Mucosa of descending colon (tissue), 3 donors: ENCODE data around the gene PLXNA4. TPM values are rescaled to one million over a fixed set of nuclear protein-coding genes. Genes with fewer than 3 reads are reported as not detected.

ENCODE experiments used
- ATAC-seq: fragments of 200-7000 bp; cut with Tn5 transposase; one replicate; pipeline ENCODE4 v1.9.1; 2020; ENCODE audit warnings: mild to moderate bottlenecking, moderate library complexity
- DNase-seq, 3 donors: peaks; one replicate each; pipeline ENCODE4 v3.0.0-alpha.2; 2020
- H3K36me3 ChIP-seq: fragments of 200-600 bp; one replicate; pipeline ENCODE4 v1.8.0; 2021; ENCODE audit warnings: low read depth, mild to moderate bottlenecking
- H3K4me1 ChIP-seq: fragments of 200-600 bp; one replicate; pipeline ENCODE4 v1.8.0; 2021; ENCODE audit warnings: low read depth, mild to moderate bottlenecking
- H3K4me3 ChIP-seq: fragments of 200-600 bp; one replicate; pipeline ENCODE4 v1.8.0; 2021; ENCODE audit warnings: mild to moderate bottlenecking
- H3K9me3 ChIP-seq: fragments of 200-600 bp; one replicate; pipeline ENCODE4 v1.8.0; 2021; ENCODE audit warnings: mild to moderate bottlenecking
- intact Hi-C, 2 donors: fragments of 100-400 bp; cut with DNase I in 1 of 2; cut with micrococcal nuclease in 1 of 2; formaldehyde crosslinking; loops; one replicate each; pipeline versions ENCODE4 v1.11.0 to v1.11.1; 2022; cut with DNase I, micrococcal nuclease
- total RNA-seq, 3 donors: library from RNA; stranded (reverse); fragmentation: NEBNext Ultra II Directional in 2 of 3; extraction: Animal tissue kit (Norgen Biotek cat#: 25700) in 2 of 3; gene quantifications; one replicate each; pipeline versions ENCODE4 v1.2.1 to v1.2.4, GENCODE V29; 2021 to 2023
- TF ChIP-seq, protein P1 (sequence below): fragments of 200-600 bp; IDR thresholded peaks from one replicate; pipeline ENCODE4 v1.8.0; 2022; ENCODE audit warnings: antibody characterized with exemption, mild to moderate bottlenecking
- donor health status: DM: no; HTN: no; CAD: no; lungs with moderate emphysema.
- donor health status: DM: no; HTN: no; CAD: no.
- donor health status: DM: no; HTN: yes; CAD: no.

The PLXNA4 gene
- total RNA-seq, 3 donors from 2014 or later = 0.78 to 3.5 (median 2.7) TPM

DNA sequence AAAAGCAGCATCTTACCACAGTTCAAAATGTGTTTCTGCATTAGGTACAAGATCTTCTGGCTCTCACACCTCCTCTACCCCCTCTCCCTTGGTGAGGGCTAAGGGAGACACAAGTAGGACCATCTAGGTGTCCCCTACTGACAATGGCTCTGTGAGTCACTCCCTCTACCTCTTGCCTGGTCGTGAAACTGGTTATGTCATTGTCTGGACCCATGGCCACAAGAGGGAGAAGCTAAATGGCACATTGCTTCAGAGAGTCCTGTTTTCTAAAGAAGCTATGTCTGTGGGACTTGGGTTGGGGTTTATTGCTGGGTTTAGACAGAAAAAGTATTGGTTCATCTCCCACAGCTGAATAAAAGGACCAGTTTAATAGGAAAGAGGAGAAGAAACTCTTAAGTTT lies 4.0 kb upstream of the PLXNA4 start:
- DNase-seq (no peak), ATAC-seq (no peak)
- no peaks in the 10 kb centered on the region for H3K9me3 ChIP-seq
- no peaks in the 10 kb centered on the region for H3K36me3 ChIP-seq
- intact Hi-C loops = loop anchor here (5.0 to 10.0 kb wide), 2 partner anchors 263 to 895 kb away; no protein-coding TSS in a partner anchor
- TF ChIP-seq, protein P1, sequence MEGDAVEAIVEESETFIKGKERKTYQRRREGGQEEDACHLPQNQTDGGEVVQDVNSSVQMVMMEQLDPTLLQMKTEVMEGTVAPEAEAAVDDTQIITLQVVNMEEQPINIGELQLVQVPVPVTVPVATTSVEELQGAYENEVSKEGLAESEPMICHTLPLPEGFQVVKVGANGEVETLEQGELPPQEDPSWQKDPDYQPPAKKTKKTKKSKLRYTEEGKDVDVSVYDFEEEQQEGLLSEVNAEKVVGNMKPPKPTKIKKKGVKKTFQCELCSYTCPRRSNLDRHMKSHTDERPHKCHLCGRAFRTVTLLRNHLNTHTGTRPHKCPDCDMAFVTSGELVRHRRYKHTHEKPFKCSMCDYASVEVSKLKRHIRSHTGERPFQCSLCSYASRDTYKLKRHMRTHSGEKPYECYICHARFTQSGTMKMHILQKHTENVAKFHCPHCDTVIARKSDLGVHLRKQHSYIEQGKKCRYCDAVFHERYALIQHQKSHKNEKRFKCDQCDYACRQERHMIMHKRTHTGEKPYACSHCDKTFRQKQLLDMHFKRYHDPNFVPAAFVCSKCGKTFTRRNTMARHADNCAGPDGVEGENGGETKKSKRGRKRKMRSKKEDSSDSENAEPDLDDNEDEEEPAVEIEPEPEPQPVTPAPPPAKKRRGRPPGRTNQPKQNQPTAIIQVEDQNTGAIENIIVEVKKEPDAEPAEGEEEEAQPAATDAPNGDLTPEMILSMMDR = no peak
- H3K4me1 ChIP-seq = peaks cover 9% of the 10 kb centered on the region
- no peak overlapping the region for H3K4me3 ChIP-seq

DNA sequence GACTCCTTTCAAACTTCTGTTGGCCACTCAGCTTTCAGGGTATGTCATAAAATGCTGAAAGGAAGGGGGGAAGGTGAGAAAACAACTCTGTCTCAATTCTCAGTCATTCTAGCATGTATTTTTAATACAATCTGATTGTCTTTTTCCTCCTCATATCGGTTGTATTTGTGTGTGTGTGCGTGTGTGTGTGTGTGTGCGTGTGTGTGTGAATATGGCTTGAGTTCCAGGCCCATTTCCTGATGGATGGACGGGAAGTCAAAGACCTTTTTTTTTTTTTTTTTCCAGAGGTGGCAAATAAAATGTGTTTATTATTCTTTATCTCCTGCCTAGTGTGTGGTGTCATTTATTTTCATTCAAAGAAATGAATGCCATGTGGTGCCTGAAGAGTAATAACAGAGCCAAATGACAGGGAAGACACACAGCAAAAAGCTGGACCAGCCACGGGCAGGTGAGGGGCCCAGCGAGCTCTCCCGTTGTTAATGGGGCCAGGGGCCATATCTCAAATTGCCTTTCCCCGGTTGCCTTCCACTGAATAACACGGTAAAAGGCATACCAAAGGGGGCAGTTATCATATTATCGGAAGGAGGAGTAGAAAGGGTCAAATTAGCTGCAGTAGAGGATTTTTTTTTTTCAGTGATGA lies 3.1 kb upstream of the PLXNA4 start:
- intact Hi-C loops = no loop called here
- ATAC-seq (no peak), DNase-seq (no peak)
- peaks cover 11% of the 10 kb centered on the region for H3K4me1 ChIP-seq
- TF ChIP-seq, protein P1 = no peak
- H3K4me3 ChIP-seq = no peak overlapping the region
- H3K9me3 ChIP-seq = no peaks in the 10 kb centered on the region
- H3K36me3 ChIP-seq = no peaks in the 10 kb centered on the region

DNA sequence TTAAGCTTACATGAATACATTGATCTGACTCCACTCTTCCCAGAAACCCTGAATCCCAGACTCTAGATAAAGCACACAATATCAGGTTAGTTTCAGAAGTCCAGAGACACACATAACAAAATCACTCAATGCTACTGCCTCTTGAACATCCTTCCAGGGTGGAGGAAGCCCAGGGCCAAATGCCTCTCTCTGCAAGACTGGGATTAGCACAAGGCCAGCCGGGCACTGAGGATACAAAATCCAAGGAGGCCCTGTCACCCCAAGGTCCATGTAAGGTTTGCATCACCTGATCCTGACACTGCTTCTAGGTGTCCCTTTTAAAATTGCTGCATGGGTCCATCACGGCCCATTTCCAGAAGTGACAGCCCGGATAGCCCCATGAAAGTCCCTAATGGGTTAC lies 2.6 kb upstream of the PLXNA4 start:
- no peak for ATAC-seq
- H3K9me3 ChIP-seq = no peaks in the 10 kb centered on the region
- intact Hi-C loops = no loop called here
- H3K4me3 ChIP-seq = no peak overlapping the region
- H3K36me3 ChIP-seq = no peaks in the 10 kb centered on the region
- no peak for DNase-seq
- H3K4me1 ChIP-seq = peaks cover 11% of the 10 kb centered on the region
- TF ChIP-seq, protein P1 = no peak

DNA sequence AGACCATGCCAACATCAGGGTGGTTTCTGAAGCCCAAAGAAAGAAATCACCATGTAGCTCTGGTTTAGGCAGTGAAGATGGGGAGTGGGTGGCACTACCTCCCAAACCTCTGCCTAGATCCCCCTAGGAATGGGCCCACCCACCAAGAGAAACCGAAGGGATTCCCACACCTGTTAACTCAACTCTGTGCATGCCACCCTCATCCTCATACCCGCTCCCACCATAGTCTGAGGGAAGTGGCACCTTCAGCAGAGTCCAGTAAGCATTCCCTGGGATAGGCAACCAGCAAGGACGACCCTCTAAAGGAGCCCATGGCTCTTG lies 1.7 kb upstream of the PLXNA4 start:
- H3K9me3 ChIP-seq = no peaks in the 10 kb centered on the region
- no peak for ATAC-seq
- no peak overlapping the region for H3K4me3 ChIP-seq
- TF ChIP-seq, protein P1 = no peak
- no peaks in the 10 kb centered on the region for H3K36me3 ChIP-seq
- no peak for DNase-seq
- intact Hi-C loops = no loop called here
- peaks cover 11% of the 10 kb centered on the region for H3K4me1 ChIP-seq

DNA sequence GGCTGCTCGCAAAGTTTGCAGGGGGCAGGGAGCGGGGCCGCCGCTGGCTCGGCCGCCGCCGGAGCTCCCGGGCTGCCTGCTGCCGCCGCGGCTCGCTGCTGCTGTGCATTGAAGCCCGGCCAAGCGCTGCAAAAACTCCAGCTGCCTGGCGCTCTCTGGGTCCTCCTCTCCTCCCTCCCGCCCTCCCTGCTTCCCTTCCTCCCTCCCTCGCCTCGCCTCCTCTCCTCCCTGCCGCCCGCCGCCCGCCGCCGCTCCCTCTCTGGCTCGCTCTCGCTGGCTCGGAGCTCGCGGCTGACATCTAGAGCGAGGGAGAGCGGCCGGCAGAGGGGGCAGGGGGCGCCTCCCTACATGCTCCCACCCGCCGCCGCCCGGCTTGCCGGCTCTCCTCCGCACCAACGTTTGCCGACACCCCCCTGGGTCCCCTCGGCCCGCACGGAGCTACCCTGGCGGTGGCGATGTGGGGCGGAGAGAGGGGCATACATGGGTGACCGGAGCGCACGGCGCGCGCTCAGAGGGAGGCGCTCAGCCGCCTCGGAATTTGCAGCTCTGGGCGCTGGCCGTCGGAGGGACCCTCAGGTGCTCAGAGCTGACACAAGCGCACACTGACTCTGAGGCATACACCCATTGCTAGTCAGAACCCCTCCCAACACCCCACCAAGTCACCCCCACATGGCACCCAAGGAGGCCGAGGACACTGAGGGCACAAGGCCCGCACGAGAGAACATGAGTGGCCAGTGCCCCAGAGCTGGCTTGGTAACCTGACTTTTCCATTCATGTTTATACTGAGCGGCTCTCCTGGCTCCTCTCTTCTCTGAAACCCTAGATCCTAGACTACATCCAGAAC lies 1.2 kb upstream of the PLXNA4 start:
- Histone ChIP-seq H3K9me3 (no peaks in the 10 kb centered on the region), H3K36me3 (no peaks in the 10 kb centered on the region), H3K4me3 (no peak overlapping the region), H3K4me1 (peaks cover 11% of the 10 kb centered on the region)
- intact Hi-C loops = no loop called here
- DNase-seq = peak; percentile 46 to 60 (median 50)
- TF ChIP-seq, protein P1 = no peak
- ATAC-seq = peak; percentile 50
